Ovary (tissue), 9 donors: ENCODE results near the gene ZNF775. TPM values are rescaled to one million over a fixed set of nuclear protein-coding genes. Genes with fewer than 3 reads are reported as not detected.

Experiments
- DNase-seq, 5 donors: peaks; one replicate each; pipeline ENCODE4 v3.0.0-alpha.2; 2019 to 2020
- H3K27ac ChIP-seq, 2 donors: fragments of 200-600 bp; one replicate each; pipeline versions ENCODE4 v1.5.1 to v1.8.0; 2019 to 2022
- H3K27me3 ChIP-seq: fragments of 200-600 bp; one replicate; pipeline ENCODE4 v1.8.0; 2022
- H3K36me3 ChIP-seq: fragments of 200-600 bp; sonication (generic); one replicate; pipeline ENCODE4 v1.5.1; 2019
- H3K4me1 ChIP-seq: one replicate; pipeline ENCODE4 v1.8.1; 2013; ENCODE audit warnings: mild to moderate bottlenecking, moderate library complexity; ENCODE audit not compliant: insufficient read depth
- H3K4me3 ChIP-seq: fragments of 200-600 bp; sonication (generic); one replicate; pipeline ENCODE4 v1.5.1; 2017
- H3K9me3 ChIP-seq, 2 donors: fragments of 200-600 bp in 1 of 2; sonication (generic) in 1 of 2; one replicate each; pipeline versions ENCODE4 v1.5.1 to v1.8.1; 2013 to 2019; ENCODE audit warnings: mild to moderate bottlenecking in 1 of 2, moderate library complexity in 1 of 2
- EP300 ChIP-seq: sonication (generic); formaldehyde crosslinking; IDR thresholded peaks from one replicate; pipeline ENCODE4 v1.6.1; 2017; ENCODE audit warnings: antibody characterized with exemption
- POLR2A ChIP-seq: fragments of 450-650 bp; IDR thresholded peaks from one replicate; pipeline ENCODE4 v1.6.1; 2017; ENCODE audit warnings: antibody characterized with exemption, mild to moderate bottlenecking, moderate library complexity
- whole genome bisulfite sequencing, 3 donors: extraction: QIAGEN DNeasy Blood & Tissue Kit in 1 of 3; methylation state at CpG; one replicate each; pipeline versions ENCODE4 v1.1.5 to v1.1.7; 2013 to 2017; 5-methylcytosine and 5-hydroxymethylcytosine counted together
- intact Hi-C, 4 donors: fragments of 100-400 bp; cut with DNase I; formaldehyde crosslinking; loops; one replicate each; pipeline versions ENCODE4 v1.11.0 to v1.15.1; 2022 to 2023
- polyA plus RNA-seq, 2 donors: library from polyadenylated mRNA; stranded (reverse); fragments of 200-250 nt in 1 of 2; fragments of 350-450 nt in 1 of 2; fragmentation: Illumina TruSeq in 1 of 2; extraction: RNeasy Lipid Tissue Mini Kit (QIAGEN cat#74804) in 1 of 2; gene quantifications; one replicate each; pipeline ENCODE4 v1.2.3, GENCODE V29; 2013 to 2014
- total RNA-seq, 7 donors: library from RNA; depleted of rRNA in 2 of 7; stranded (reverse); fragments of >200 nt in 2 of 7; fragmentation: NEBNext Ultra II Directional in 3 of 7; extraction: Animal tissue kit (Norgen Biotek cat#: 25700) in 3 of 7; gene quantifications; one replicate each; pipeline versions ENCODE4 v1.1.0 to v1.2.4, GENCODE V29; 2016 to 2023
- TF ChIP-seq, protein P1 (sequence below), 3 donors: fragments of 450-650 bp in 2 of 3; fragments of 200-600 bp in 1 of 3; IDR thresholded peaks; one replicate each; pipeline versions ENCODE4 v1.5.1 to v1.8.0; 2016 to 2022; ENCODE audit warnings: antibody characterized with exemption in 3 of 3, mild to moderate bottlenecking in 1 of 3
- donor health status: DM: no; HTN: no; CAD: no; lungs with moderate emphysema.
- donor health status: DM: no; HTN: no; CAD: no.
- donor health status: Bipolar disorder and iron deficiency.
- donor health status: DM: yes; HTN: yes; CAD: no.
- donor health status: DM: no; HTN: no; CAD: no.
- donor health status: DM: yes; HTN: yes; CAD: no.

ZNF775 gene
- total and polyA plus RNA-seq, 9 donors = 0.28 to 13.9 (median 10.9) TPM

DNA sequence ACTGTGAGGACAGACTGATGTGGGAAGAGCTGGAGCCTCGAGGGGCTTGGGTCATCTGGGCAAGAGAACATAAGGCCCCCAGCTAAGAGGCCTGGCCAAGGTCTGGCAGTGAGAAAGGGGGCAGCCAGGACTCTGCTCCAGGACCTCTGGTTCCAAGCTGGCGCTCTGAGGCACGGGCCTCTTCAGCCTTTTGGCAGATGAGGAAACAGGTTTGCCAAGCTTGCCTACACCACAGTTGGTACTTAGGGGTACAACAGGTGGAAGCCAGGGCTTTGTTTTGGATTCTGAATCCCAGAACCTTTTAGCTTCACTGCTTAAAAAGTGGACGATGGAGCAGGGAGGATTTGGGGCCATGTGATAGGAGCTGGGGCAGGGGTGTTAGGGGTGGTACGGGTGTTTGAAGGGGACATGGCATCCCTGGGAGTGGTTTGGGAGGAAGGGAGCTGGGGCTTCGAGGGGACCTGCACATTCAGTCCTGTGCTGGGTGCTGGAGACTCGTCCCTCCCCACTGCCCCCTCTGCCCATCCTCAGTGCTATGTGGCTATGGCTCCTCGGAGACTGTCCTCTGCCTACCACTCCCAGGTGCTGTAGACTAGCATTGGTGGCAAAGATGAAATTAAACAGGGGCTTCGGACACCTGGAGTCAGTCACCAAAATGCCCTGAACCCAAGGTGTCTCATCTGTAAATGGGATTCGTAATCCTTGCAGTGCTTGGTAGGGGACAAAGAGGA is 30.3 kb downstream of the ZNF775 start:
- Histone ChIP-seq H3K27ac (no peak overlapping the region), H3K36me3 (no peaks in the 10 kb centered on the region)

GRCh38 chr7:150410131-150410530 is 31.0 kb downstream of the ZNF775 start:
- DNase-seq = no peak
- Histone ChIP-seq H3K27ac (no peak overlapping the region), H3K36me3 (no peaks in the 10 kb centered on the region), H3K27me3 (no peaks in the 10 kb centered on the region), H3K4me1 (peaks cover 7% of the 10 kb centered on the region), H3K9me3 (no peaks in the 10 kb centered on the region), H3K4me3 (no peak overlapping the region)
- 86 to 96% (median 90%) methylated on average over 7 of the region's 7 CpGs for WGBS, 3 donors
- TF ChIP-seq EP300 = no peak
- no peak for TF ChIP-seq POLR2A
- TF ChIP-seq, protein P1, sequence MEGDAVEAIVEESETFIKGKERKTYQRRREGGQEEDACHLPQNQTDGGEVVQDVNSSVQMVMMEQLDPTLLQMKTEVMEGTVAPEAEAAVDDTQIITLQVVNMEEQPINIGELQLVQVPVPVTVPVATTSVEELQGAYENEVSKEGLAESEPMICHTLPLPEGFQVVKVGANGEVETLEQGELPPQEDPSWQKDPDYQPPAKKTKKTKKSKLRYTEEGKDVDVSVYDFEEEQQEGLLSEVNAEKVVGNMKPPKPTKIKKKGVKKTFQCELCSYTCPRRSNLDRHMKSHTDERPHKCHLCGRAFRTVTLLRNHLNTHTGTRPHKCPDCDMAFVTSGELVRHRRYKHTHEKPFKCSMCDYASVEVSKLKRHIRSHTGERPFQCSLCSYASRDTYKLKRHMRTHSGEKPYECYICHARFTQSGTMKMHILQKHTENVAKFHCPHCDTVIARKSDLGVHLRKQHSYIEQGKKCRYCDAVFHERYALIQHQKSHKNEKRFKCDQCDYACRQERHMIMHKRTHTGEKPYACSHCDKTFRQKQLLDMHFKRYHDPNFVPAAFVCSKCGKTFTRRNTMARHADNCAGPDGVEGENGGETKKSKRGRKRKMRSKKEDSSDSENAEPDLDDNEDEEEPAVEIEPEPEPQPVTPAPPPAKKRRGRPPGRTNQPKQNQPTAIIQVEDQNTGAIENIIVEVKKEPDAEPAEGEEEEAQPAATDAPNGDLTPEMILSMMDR (IDR thresholded peaks at IDR 0.05) = no peak
- intact Hi-C loops = no loop called here

More for the DNA sequence above, 30.3 kb downstream of the ZNF775 start:
- no peak for DNase-seq
- intact Hi-C loops = loop anchor here in 1 of 4 donors (10.0 kb wide), 1 partner anchor 535 kb away; the partner anchor contains the start of gene ATP6V0E2
- Histone ChIP-seq H3K9me3 (no peaks in the 10 kb centered on the region), H3K4me1 (peaks cover 7% of the 10 kb centered on the region), H3K4me3 (no peak overlapping the region), H3K27me3 (no peaks in the 10 kb centered on the region)
- TF ChIP-seq, protein P1 (IDR thresholded peaks at IDR 0.05) = no peak
- TF ChIP-seq EP300 (no peak), POLR2A (no peak)
- 78 to 85% (median 81%) methylated on average over 10 of the region's 10 CpGs for WGBS, 3 donors

GRCh38 chr7:150410680-150411346 is 31.7 kb downstream of the ZNF775 start:
- WGBS, 3 donors = 53 to 59% (median 58%) methylated on average over 10 of the region's 10 CpGs
- peak overlapping the region in 1 of 2 donors; percentile 33 for H3K27ac ChIP-seq
- TF ChIP-seq, protein P1 (IDR thresholded peaks at IDR 0.05) = no peak
- TF ChIP-seq POLR2A = no peak
- no peak for TF ChIP-seq EP300

GRCh38 chr7:150411606-150412005 is 32.5 kb downstream of the ZNF775 start:
- Histone ChIP-seq H3K36me3 (no peaks in the 10 kb centered on the region), H3K27ac (peak overlapping the region in 1 of 2 donors; percentile 33), H3K9me3 (no peaks in the 10 kb centered on the region), H3K27me3 (no peaks in the 10 kb centered on the region), H3K4me1 (peaks cover 6% of the 10 kb centered on the region), H3K4me3 (no peak overlapping the region)
- intact Hi-C loops = no loop called here
- WGBS, 3 donors = 82 to 91% (median 82%) methylated on average over 10 to 11 of the region's 11 CpGs
- TF ChIP-seq, protein P1 (IDR thresholded peaks at IDR 0.05) = no peak
- no peak for TF ChIP-seq POLR2A
- no peak for TF ChIP-seq EP300
- DNase-seq = no peak

More at GRCh38 chr7:150410680-150411346, 31.7 kb downstream of the ZNF775 start:
- Histone ChIP-seq H3K4me3 (no peak overlapping the region), H3K4me1 (peaks cover 11% of the 10 kb centered on the region), H3K36me3 (no peaks in the 10 kb centered on the region), H3K27me3 (no peaks in the 10 kb centered on the region), H3K9me3 (no peaks in the 10 kb centered on the region)
- peak in 1 of 5 donors; percentile 65 for DNase-seq
- intact Hi-C loops = no loop called here
